Limb (tissue), 2 donors: ENCODE data around the gene HSF2.
"Not testable (repeated sequence)": the region's sequence is repeated elsewhere in the genome, so short reads cannot be mapped to it uniquely, and the experiment has no call there.

Experiments
- DNase-seq, 2 donors: peaks; one replicate each; pipeline ENCODE4 v3.0.0-alpha.2; 2016; ENCODE audit errors: extremely low spot score in 2 of 2

HSF2 gene

DNA sequence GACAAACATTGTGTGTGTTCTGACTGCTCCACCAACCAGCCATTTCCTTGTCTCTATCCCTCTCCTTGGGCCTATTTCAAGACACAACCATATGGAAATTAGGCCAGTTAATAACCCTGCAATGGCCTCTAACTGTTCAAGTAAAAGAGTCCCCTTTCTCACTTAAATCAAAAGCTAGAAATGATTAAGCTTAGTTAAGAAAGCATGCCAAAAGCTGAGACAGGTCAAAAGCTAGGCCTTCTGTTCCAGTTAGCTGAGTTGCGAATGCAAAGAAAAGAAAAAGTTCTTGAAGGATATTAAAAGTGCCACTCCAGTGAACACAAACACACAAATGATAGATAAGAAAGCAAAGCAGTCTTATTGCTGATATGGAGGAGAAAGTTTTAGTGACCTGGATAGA is 49.6 kb downstream of the HSF2 start:
- DNase-seq, result no peak

DNA sequence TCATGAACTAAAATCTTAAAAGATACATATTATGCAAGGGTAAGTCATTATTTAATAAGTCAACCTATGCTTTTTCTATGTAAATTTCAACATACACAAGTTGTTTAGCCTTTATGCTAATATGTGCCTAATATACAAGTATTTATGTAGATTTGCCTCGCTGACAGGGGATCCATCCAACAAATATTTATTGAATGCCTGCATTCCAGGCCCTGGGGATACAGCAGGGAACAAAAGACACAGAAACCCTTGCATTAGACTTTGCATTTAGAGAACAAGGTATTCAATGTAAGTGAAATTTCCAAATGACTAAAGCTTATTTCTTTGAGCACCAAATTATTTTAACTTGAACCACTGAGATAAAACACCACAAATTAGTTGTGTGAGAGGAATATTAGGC is 53.1 kb downstream of the HSF2 start:
- no peak for DNase-seq

- no peak for DNase-seq
These were observed 55.2 kb downstream of the HSF2 start for GRCh38 chr6:122454673-122455072.

DNA sequence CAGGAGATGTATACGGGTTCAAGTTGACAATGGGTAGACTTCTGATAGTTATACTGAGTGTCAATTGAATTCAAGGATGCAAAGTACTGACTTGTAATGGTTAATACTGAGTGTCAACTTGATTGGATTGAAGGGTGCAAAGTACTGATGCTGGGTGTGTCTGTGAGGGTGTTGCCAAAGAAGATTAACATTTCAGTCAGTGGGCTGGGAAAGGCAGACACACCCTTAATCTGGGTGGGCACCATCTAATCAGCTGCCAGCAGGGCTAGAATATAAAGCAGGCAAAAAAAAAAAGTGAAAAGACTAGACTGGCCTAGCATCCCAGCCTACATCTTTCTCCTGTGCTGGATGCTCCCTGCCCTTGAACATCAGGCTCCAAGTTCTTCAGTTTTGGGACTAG is 55.7 kb downstream of the HSF2 start:
- DNase-seq, result not testable (repeated sequence)

GRCh38 chr6:122458087-122458486 is 58.6 kb downstream of the HSF2 start:
- no peak for DNase-seq

DNA sequence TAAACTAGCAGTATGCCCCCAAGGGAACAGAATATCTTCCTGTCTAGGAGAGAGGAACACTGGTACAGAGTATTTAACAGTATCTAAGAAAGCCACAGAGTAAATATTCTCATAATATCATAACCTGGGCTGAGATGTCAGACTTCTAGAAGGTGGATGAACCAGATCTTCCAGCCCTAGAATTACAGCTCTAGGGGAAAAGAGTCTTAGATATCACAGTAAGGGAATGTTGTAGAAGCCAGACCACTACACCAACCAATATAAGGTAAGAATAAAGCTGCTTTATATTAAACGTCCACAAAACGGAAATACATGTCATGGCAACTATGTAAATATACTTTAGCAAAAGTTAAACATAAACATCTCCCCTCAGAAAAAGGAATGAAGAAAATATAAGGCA is 59.8 kb downstream of the HSF2 start:
- no peak for DNase-seq

- DNase-seq, result not testable (repeated sequence)
These were observed 60.5 kb downstream of the HSF2 start for GRCh38 chr6:122459865-122460416.

DNA sequence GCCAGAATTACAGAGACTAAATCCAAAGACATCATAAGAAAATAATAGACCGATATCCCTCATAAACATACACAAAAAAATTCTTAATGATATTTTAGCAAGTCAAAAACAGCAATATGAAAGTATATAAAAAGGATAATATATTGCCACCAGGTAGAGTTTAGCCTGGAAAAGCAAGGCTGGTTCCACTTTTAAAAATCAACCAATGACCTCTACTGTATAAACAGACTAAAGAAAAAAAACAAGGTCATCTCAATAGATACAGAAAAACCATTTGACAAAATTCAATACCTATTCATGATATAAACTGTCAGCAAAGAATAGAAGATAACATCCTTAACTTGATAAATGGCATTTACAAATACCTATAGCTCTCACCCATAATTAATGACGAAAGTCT is 62.4 kb downstream of the HSF2 start:
- no peak for DNase-seq

DNA sequence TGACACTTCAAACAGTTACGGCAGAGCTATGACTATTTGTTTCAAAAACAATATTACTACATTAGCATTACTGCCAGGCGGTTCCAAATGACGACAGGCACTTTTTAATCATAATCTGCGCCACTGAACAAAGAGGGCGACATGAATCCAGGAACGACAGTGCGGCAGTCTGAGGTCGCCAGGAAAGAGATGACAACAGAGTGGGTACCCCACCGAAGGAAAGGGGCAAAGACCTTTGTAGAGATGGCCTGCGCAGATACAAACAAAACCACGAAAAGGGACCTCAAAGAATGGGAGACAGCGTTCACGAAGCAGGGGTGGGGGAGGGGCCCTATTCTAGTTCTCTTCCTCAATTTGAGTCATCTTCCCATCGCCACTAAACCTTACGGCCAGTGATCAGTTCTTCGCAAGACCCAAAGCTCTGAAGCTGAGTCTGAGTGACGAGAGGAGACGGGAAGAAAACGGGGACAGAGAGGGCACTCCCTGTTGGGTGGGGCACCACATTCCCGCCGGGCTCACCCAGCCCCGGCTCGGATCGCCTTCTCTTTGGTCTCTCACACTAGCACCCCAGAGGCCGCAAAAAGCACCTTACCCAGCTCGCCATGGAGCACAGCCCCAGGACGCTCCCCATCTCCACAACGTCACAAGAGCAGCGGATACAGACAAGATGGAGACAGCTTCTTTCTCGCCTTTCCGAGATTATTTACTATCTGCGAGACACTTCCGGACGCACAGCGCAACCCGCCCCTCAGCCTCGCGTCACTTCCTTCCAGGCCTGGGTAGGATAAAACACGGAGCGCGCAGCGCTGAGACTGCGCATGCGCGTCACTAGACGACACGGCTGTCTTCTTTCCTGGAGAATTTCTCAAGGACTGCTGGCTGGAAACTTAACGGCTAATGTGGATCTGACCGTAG is 71.9 kb downstream of the HSF2 start, which contains the start of gene SERINC1:
Gene SERINC1, minus strand, starts transcription at position 701 of the 915 bp plus-strand sequence. Its CDS starts 70 bp downstream, at position 631.
- peak; percentile 95 to 98 for DNase-seq

GRCh38 chr6:122472022-122472340 is 72.5 kb downstream of the HSF2 start:
- DNase-seq, result no peak

GRCh38 chr6:122476131-122476530 is 76.7 kb downstream of the HSF2 start:
- peak in 1 of 2 donors; percentile 40 for DNase-seq

DNA sequence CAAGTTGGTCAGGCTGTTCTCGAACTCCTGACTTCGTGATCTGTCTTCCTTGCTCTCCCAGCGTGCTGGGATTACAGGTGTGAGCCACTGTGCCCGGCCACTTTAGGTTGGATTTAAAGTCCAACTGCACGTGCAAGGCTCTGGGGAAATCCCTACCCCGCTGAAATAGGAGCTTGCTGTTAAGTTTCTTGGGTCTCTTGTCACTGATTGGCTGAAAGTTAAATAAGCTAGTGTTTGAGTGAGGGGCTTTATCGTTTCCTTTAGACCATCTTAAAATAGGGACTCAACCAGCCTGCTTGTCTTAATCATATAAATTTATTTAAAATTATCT is 83.3 kb downstream of the HSF2 start:
- no peak for DNase-seq
